Activated CD4-positive, alpha-beta T cell treated with anti-CD3 and anti-CD28 coated beads, Interleukin-2, amount 50 U/mL, for 4 hours (primary cell): ENCODE measurements around the gene GPHN.

Experiments used
- DNase-seq, 2 experiments: peaks; one replicate each; pipeline ENCODE4 v3.0.0-alpha.2; 2020

The GPHN gene

DNA sequence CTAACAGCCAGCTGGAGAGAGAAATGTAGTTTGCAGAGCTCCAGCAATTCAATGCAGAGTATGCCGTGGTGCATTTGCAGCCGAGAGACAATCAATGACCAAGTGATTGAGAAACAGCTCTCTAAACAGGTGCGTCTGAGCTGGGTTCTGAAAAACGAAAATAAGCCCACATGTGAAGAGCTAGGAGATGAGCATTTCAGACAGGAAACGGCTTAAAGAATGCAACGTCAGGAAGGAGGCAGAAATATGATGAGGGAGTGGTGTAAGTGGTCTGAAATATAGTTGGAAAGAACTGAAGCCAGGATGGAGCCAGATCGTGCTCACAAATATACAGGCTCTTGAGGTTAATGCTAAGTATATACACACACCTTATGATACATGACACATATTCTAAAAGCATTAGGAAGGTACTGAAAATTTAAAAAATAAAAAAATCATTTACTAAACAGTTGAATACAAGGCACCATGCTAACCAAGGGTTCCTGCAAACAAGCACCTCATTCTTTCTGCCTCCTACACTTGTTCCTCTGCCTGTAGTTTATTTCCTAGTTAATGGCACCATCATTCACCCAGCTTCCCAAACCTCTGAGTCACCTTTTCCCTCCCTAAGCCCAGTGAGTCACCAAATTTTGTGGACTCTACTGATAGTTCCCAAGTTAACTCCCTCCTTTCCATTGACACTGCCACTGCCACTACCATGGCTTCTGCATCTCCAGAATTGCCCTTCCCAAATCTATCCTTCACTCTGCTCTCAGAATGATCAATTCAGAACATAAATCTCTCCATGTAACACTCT, 679.0 kb downstream of the GPHN start:
- DNase-seq = no peak

DNA sequence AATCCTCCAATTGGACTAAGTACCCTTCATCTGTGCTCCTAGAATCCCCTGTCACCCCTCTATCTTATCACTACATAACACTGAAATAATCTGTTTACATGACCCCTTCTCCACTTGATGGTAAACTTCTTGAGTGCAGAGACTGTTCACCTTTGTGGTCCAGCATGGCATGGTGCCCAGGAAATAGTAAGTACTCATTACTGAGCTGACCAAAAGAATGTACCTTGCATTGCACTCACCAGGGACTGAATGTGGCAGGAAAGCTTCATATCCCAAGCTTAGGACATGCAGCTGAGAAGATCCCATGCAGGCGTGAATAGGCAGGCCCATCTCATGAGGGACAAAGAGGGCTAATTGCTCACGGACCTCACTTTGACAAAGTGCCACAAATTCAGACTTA, 679.9 kb downstream of the GPHN start:
- DNase-seq = no peak

DNA sequence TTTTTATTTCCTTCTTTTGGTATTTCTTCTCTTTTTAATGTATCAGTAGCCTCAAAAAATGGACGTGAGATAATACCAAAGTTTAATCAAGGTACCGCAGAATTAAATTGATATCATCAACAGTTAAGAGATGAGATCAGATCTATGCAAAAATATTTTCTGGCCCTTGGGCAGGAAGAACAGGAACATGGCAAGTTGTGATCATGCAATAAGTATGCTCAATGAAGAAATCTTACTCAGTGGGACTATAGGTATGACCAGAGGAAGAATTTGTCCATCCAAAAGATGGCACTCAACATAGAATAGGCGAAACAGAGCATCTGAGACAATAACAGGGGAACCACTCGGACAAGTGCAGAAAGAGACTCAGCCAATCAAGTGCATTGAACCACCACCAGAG, 680.4 kb downstream of the GPHN start:
- DNase-seq = no peak

DNA sequence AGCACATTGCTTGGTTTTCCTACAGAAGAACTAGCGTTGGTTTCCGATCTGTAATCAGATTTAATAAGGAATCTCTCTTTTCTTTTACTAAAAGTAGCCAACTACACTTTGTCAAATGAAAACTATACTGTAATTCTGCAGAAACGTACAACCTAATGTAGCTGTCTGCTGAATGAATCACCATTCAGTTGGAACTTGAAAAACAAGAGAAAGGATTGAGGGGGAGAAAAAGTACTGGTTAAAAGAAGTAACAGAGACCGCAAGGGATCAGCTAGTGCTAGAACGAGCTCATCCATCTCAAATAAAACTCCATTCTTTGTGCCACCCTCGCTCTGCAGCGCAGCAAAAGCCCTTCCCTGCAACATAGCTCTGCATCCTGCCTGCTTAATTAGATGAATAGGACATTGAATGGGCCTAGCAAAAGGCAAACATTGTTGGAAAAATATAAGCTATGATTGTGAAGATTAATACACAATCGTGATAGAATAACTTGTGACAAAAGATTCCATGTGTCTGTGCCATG, 683.9 kb downstream of the GPHN start:
- no peak for DNase-seq

DNA sequence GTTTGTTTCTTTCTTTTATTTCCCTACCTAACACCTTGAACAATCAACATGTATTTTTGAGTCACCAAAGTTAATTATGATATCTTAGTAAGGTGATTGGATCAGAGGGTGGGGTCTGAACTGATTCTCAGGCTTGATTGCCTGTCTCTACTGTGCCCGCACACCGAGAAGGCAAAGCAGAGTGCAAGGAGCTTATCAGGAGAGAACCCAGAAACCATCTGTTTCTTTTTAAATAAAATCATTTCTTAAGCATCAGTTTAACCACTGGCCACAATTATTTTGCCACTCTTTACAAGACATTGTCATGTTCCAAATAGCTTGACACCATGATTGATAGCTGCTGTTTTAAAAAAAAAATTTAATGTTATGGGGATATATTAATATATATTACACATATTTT, 684.4 kb downstream of the GPHN start:
- no peak for DNase-seq

DNA sequence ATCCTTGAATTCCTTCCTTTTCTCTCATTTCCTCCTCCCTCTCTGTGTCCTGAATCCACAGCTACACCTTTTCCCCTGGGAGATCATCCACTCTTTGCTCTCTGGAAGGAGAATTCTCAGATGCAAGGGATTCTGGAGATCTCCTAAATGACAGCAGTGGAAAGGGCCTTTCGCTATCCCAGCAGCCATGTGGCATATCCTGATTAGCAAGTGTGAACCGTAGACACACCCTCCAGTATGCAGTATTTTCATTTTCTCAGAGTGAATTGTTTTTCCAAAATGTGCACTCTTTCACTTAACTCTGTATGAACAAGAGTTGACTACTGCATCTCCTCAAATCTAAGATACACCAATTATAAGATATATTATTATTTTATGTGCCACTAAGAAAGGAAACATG, 687.3 kb downstream of the GPHN start:
- no peak for DNase-seq

DNA sequence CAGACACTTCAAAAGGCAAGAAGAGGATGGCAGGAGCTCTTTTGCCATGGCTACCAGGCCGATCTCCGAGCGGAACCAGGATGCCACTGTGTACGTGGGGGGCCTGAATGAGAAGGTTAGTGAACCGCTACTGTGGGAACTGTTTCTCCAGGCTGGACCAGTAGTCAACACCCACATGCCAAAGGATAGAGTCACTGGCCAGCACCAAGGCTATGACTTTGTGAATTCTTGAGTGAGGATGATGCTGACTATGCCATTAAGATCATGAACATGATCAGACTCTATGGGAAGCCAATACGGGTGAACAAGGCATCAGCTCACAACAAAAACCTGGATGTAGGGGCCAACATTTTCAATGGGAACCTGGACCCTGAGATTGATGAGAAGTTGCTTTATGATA, 691.1 kb downstream of the GPHN start:
- DNase-seq = no peak

DNA sequence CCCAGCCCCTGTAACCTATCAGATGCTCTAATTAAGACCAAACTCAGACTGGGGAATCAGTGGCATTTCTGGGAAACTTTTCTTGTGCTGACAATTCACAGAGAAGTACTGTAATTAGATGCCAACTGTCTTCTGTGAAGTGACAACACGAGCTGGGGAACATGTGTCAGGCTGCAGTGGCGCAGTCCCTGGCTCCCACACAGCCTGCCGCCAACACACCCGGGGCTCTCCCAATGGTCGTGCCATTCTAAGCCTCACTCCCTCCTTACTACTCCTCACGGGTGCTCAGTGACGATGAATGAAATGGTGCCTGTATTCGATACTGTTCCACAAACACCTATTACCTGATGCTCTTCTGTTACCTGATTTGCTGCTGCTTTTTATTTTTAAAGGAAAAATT, 699.9 kb downstream of the GPHN start:
- no peak for DNase-seq

DNA sequence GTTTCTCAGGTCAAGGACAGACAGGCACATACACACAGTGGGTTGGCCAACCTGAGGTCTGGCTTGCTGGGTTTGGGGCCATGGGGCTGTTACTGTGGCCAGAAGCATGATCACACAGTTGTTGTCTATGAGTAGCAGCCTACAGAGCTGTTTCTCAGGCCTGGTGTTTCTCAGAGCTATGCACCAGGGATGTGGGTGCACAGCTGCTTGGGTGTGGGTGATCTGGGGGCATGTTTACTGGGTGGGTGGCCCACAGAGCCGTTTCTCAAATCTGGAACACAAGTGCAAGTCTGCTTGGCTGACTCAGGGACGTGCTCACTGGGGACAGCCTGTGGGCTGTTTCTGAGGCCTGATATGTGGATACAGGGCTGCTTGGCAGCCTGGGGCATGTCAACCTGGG, 710.2 kb downstream of the GPHN start:
- DNase-seq = no peak

DNA sequence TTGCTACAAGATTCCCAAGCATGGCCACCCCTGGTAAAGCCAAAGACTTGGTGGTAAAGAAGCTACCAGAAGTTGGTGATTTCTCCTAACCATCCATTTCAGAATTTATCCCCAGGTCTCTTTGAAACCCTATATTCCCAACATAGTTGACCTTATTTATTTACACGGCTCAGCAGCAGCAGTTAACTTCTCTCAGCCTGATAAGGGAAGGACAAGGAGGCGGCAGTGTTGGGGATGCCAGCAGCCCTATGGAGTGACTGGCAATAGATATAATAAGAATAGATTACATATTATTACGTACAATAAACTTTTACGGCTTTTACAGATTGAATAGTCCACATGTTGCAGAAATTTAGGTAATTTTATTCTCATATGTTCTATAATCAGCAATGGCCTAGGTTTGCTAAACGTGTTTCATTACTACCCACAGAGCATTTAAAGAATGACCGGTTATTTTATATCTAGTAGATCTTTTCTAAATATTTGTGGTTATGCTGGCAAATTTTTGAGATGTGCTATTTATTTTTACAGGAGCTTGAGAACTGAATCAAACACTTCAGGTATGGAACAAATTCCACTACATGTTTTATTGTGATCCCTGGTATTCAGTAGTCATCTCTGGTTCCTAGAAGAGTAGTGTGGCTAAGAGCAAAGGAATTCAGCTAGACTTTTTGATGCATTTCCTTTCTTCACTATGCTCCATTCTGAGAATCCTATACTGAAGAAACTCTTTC, 713.5 kb downstream of the GPHN start:
- DNase-seq = no peak

DNA sequence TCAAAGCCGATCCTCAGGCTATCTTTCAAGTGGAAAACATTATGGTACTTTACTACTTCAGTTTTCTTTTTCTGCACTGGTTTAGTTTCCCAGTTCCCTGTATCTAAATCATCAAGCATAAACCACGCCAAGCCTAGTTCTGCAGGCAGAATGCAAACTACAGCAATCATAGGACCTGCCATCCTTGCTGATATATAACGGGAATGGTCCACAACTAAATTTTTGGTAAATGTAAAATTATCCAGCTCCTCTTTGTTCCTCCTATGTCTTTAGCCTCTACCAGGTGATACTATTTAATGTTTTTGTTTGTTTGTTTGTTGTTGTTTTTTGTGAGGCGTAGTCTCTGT, 714.0 kb downstream of the GPHN start:
- DNase-seq = no peak

DNA sequence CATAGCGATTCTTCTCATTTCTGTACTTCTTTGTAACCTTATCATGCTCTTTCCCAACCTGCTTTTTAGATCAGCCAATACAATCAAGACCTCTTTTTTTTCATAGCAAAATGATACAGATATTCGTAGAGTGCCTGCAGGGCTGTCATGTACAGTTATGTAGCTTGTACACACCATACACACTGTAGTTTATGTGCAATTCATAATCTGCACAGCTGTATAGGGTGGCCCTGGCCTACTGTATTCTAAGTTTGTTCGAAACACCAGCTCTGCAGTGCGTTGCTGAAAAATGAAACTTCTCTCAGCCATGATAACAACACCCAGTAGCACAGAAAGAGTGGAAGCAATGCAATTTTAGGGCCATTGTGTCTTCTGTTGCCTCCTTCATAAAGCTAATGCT, 717.6 kb downstream of the GPHN start:
- DNase-seq = no peak

DNA sequence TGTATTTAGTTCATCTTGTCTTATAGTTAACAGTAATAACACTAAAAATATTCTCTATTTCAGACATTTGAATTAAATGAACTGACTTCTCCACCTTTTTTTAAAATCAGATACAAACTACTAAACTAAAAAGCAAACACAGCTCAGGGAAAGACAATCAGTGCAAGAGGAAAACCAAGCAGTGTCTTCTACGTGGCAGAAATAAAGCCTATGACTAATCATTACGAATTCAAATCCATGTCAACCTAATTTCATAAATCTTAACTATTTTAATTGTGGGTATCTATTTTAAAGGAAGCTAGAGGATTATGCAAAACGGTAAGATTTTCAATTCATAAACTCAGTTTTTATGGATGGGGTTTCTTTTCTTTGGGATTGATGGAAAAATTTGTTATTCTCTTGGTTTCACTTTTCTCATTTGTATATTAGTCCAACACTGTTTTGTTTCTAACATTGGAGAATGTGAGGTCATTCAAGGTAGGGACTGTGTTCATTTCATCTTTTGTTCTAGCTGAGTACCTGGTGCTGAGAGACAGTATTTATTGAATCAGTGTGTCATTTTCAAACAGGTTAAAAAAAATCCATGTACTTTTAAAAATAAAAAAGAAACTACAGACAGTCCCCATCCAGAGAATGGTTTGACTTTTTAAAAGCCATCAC, 720.5 kb downstream of the GPHN start:
- no peak for DNase-seq
